Caco-2 (cell line): ENCODE data around the gene BUB1B. TPM values are rescaled to one million over a fixed set of nuclear protein-coding genes. Genes with fewer than 3 reads are reported as not detected.

Experiments
- BruUV-seq: library from RNA; stranded (reverse); fragments of 400-500 nt; replicated peaks from 2 replicates; lab custom pipeline; 2021; lab: Mats Ljungman, UMichigan
- CTCF ChIA-PET: fragments of 300-600 bp; sonication (Branson Sonifier 250); formaldehyde crosslinking; loops from one replicate; lab custom pipeline; 2022; ENCODE audit warnings: antibody characterized with exemption; lab: Charles Lee
- POLR2A ChIA-PET: fragments of 300-600 bp; sonication (Branson Sonifier 250); formaldehyde crosslinking; loops from one replicate; lab custom pipeline; 2022; ENCODE audit warnings: antibody characterized with exemption; lab: Charles Lee
- DNase-seq, 2 experiments: peaks; one replicate each; pipeline versions ENCODE4 v3.0.0 to v3.0.0-alpha.2; 2020 to 2022
- H3K27me3 ChIP-seq: replicated peaks from 2 replicates; pipeline ENCODE4 v1.6.0; 2011; ENCODE audit warnings: low read length; ENCODE audit not compliant: control insufficient read depth, insufficient read depth
- H3K36me3 ChIP-seq: 2 replicates; pipeline ENCODE4 v1.5.1; 2011; ENCODE audit warnings: low read length; ENCODE audit not compliant: control insufficient read depth, insufficient read depth
- H3K4me1 ChIP-seq: fragments of 250-450 bp; sonication (Bioruptor Pico); 2 replicates; pipeline ENCODE4 v1.5.1; 2020; ENCODE audit warnings: mild to moderate bottlenecking
- H3K4me3 ChIP-seq: 2 replicates; pipeline ENCODE4 v1.5.1; 2011; ENCODE audit warnings: low read depth, mild to moderate bottlenecking, control low read depth, low read length
- H3K9me3 ChIP-seq: fragments of 250-450 bp; sonication (Bioruptor Pico); 2 replicates; pipeline ENCODE4 v1.5.1; 2020; ENCODE audit warnings: mild to moderate bottlenecking, moderate library complexity
- H3K27ac Mint-ChIP-seq: one replicate; pipeline ENCODE4 v1.8.0; 2022; ENCODE audit warnings: mixed read lengths; ENCODE audit not compliant: unreplicated experiment
- H3K27me3 Mint-ChIP-seq: one replicate; pipeline ENCODE4 v1.8.0; 2022; ENCODE audit warnings: mixed read lengths; ENCODE audit not compliant: insufficient read depth, unreplicated experiment
- H3K36me3 Mint-ChIP-seq: one replicate; pipeline ENCODE4 v1.8.0; 2022; ENCODE audit warnings: mild to moderate bottlenecking, mixed read lengths; ENCODE audit not compliant: insufficient read depth, unreplicated experiment
- H3K4me1 Mint-ChIP-seq: one replicate; pipeline ENCODE4 v1.8.0; 2022; ENCODE audit warnings: low read depth, mixed read lengths; ENCODE audit not compliant: unreplicated experiment
- H3K4me3 Mint-ChIP-seq: one replicate; pipeline ENCODE4 v1.8.0; 2022; ENCODE audit warnings: mild to moderate bottlenecking, moderate library complexity, mixed read lengths; ENCODE audit not compliant: unreplicated experiment
- H3K9me3 Mint-ChIP-seq: one replicate; pipeline ENCODE4 v1.8.0; 2022; ENCODE audit warnings: mixed read lengths; ENCODE audit not compliant: unreplicated experiment
- CTCF ChIP-seq, 2 experiments: fragments of 200-600 bp in 1 of 2; IDR thresholded peaks; 1 replicate in 1 of 2; 2 replicates in 1 of 2; pipeline versions ENCODE4 v1.5.1 to v1.8.0; 2011 to 2022; ENCODE audit warnings: antibody characterized with exemption in 1 of 2, control low read depth in 1 of 2, inconsistent platforms in 1 of 2, low read depth in 1 of 2, low read length in 1 of 2, mild to moderate bottlenecking in 1 of 2, moderate library complexity in 1 of 2; ENCODE audit not compliant: insufficient read depth in 1 of 2, severe bottlenecking in 1 of 2, unreplicated experiment in 1 of 2
- intact Hi-C: fragments of 100-400 bp; cut with micrococcal nuclease; formaldehyde crosslinking; loops from one replicate; pipeline ENCODE4 v1.10.0; 2022; ENCODE audit not compliant: unreplicated experiment
- total RNA-seq: library from RNA; stranded (reverse); gene quantifications from 2 replicates; pipeline ENCODE4 v1.2.3, GENCODE V29; 2022

Gene BUB1B
- total RNA-seq, 1 experiment from 2014 or later: 73.5 TPM

- Histone ChIP-seq H3K9me3 (no peaks in the 10 kb centered on the region), H3K4me3 (no peak overlapping the region), H3K27me3 (no peaks in the 10 kb centered on the region), H3K4me1 (no peaks in the 10 kb centered on the region), H3K36me3 (no peaks in the 10 kb centered on the region)
- Mint-ChIP-seq H3K4me1 (no peaks in the 10 kb centered on the region), H3K9me3 (no peaks in the 10 kb centered on the region), H3K4me3 (no peak overlapping the region), H3K27me3 (no peaks in the 10 kb centered on the region), H3K27ac (no peak overlapping the region), H3K36me3 (no peaks in the 10 kb centered on the region)
- intact Hi-C loops: no loop called here
- ChIA-PET CTCF (no interaction called here), POLR2A (no interaction called here)
- DNase-seq: no peak
- BruUV-seq: no TSS peak
- no peak for TF ChIP-seq CTCF (IDR thresholded peaks at IDR 0.05; ENCODE audit: insufficient read depth in 1 of 2, low read depth in 1 of 2, low read length in 1 of 2, severe bottlenecking in 1 of 2, unreplicated experiment in 1 of 2)
These were observed 14.8 kb upstream of the BUB1B start for GRCh38 chr15:40146037-40146436.

- Mint-ChIP-seq H3K4me1 (no peaks in the 10 kb centered on the region), H3K9me3 (no peaks in the 10 kb centered on the region), H3K27ac (no peak overlapping the region), H3K4me3 (no peak overlapping the region), H3K27me3 (no peaks in the 10 kb centered on the region), H3K36me3 (peaks cover 4% of the 10 kb centered on the region)
- no peak for TF ChIP-seq CTCF (IDR thresholded peaks at IDR 0.05; ENCODE audit: insufficient read depth in 1 of 2, low read depth in 1 of 2, low read length in 1 of 2, severe bottlenecking in 1 of 2, unreplicated experiment in 1 of 2)
- H3K4me3 ChIP-seq: no peak overlapping the region
- no peaks in the 10 kb centered on the region for H3K36me3 ChIP-seq
- no peaks in the 10 kb centered on the region for H3K9me3 ChIP-seq
- CTCF ChIA-PET: no interaction called here
- no TSS peak for BruUV-seq
- POLR2A ChIA-PET: no interaction called here
- intact Hi-C loops: no loop called here
- no peak for DNase-seq
- no peaks in the 10 kb centered on the region for H3K4me1 ChIP-seq
- H3K27me3 ChIP-seq: no peaks in the 10 kb centered on the region
These were observed 11.5 kb upstream of the BUB1B start for GRCh38 chr15:40149339-40149738.

GRCh38 chr15:40150163-40150925, 10.5 kb upstream of the BUB1B start:
- no peak for DNase-seq
- Mint-ChIP-seq H3K27me3 (no peaks in the 10 kb centered on the region), H3K9me3 (no peaks in the 10 kb centered on the region), H3K36me3 (peaks cover 4% of the 10 kb centered on the region), H3K4me3 (no peak overlapping the region), H3K27ac (no peak overlapping the region), H3K4me1 (peaks cover 8% of the 10 kb centered on the region)
- Histone ChIP-seq H3K36me3 (no peaks in the 10 kb centered on the region), H3K27me3 (no peaks in the 10 kb centered on the region), H3K4me1 (peaks cover 2% of the 10 kb centered on the region; the same call in 1 of the 2 replicates), H3K4me3 (no peak overlapping the region), H3K9me3 (no peaks in the 10 kb centered on the region)
- intact Hi-C loops: no loop called here
- CTCF ChIA-PET: no interaction called here
- BruUV-seq: no TSS peak
- POLR2A ChIA-PET: no interaction called here
- no peak for TF ChIP-seq CTCF (IDR thresholded peaks at IDR 0.05; ENCODE audit: insufficient read depth in 1 of 2, low read depth in 1 of 2, low read length in 1 of 2, severe bottlenecking in 1 of 2, unreplicated experiment in 1 of 2)
